ENCODE results near the gene RAD51B.

RAD51B gene

DNA sequence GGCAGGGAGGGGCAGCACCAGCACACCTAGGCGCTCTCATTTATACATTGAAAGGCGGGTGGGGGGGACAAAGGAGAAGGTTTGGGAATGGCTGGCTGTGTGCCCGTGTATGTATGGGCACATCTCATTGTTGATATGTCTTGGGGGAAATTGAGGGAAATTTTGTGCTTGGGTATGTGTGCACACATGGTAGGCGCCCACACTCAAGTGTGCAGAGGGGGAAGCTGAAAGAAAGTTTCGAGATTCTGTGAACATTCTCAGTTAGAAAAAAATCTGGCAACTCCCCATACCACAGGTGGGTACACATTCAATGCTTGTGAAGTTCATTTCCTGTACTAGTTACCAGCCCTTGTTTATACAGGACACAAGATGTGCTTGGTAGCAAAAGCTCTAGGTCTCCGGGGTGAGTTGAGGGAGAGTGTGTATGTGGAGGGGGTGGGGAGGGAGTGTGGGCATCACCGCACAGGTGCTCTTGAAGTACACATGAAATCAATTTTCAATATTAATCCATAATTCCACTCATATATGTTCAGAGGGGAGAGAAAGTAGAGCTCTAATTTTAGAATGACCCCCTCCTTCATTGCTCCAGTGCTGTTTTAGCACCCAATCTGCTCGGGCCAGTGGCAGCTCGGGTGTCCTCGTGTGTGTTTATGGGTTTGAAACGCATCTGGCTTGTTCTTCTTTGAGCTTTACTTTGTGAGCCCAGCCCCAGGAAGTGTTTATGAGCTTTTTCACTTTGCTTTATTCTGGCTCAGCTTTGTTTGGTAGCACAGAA is 687.3 kb downstream of the RAD51B start:
- DNase-seq: peak; percentile 36

DNA sequence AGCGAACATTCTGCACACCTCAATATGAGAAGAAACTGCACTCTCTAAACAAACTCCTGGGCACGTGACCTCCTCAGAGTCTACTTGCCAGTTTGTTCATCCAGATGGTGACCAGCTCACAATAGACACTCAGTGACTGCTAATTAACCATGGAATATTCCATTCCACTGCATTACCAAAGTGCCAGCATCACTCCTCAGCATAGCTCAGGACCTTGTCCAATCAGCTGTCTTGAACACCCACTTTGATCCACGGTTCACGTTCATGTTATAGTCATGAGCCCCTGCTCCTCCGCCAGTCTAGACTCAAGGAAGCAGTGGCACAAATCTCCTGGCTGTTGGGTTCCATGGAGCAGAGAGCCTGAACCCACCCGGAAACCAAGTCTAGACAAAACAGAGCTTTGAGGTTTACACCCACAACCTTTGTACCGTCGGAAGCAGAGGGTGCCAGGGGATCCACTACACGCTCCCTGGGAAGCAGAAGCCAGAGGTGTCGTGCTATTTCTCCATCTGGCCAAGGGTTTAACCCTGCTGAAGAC is 688.0 kb downstream of the RAD51B start:
- peak; percentile 54 for DNase-seq

DNA sequence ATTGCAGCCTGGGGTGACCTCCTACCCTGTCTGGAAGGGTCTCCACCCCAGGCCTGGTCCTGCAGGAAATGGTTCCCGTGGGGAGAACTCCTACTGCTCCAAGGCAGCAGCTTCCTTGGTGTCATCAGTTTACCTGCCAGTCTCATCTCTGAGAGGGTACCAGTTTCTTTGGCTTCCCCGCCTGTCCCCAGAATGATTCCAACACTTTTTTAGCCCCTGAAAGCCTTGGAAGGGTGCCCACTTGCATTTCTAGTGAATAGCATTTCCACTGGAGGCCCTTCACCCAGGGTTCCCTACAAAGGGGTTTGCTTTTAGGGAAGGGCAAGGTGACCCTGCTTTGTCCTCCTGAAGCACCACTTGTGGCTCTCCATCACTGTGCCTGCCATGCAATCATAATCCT is 689.0 kb downstream of the RAD51B start:
- DNase-seq: no peak

DNA sequence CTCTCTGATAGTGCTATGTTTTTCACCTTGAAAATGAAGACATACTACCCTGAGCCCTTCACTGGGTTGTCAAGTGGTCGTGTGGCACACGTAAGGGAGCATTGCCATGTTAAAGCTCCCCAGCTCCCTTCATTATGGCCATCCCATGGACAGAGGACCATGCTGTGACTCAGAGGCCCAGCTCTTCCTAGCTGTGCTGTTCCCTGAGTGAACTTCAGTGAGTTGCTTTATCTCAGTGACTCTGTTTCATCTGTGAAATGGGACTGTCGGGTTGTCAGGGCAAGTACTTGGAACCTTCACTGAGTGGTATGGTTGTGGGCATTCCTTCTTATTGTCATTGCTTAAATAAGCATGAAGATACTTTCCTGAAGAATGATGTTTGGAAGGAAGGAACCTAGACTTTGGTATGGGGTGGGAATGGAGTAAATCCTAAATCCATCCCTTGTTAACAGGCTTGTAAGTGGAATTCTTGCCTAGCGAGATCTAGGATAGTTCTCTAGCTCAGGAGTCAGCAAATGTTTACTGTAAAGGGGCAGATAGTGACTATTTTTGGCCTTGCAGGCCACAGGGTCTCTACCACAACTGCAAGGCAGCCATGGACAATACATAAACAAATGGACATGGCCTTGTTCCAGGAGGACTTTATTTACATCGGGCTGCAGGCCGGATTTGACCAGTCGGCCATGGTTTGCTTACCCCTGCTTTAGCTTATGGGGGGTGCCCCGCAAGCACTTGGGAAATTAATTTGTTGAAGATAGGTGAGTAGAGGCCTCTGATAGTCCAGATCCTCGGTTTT is 689.8 kb downstream of the RAD51B start:
- no peak for DNase-seq

DNA sequence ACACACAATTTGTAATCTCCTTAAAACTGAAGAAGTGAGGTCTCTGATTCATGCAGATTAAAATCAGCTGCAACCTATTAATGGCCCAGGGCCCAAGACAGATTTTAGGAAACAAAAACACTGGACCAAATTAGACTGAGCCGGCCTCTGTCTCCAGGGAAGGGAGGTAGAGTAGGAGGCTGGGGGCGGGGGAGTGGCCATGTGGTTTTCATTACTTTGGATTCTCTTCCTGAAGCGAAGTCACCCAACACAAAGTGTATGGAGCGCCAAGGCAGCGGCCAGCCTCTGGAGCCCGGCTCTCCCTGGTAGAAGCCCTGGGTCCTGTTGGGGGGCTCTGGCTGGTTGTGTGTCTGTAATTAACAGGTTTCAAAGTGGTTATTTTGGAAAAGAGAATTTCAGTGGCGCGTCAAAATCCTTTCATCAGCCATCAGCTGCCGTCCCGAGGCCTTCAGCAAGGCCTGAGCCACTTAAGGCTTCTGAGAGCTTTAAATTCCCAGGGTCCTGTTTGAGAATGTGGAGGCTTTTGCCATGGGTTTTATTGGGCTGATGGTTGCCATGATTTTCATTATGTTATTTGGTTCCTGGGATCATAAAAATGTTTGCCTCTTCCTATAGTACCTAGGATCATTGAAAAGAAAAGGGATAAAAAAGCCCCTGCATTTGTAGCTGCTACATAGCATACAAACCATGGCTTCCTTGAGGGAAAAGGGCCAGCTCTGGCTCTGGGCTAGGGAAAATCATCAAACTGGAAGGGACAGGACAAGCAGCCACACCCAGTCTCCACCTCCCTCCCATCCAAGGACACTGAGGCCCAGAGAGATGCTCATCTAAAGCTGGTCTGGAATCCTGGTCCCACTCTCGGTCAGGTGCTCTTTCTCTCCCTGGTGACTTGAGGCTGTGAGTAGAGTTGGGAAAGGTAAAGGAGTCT is 690.9 kb downstream of the RAD51B start:
- DNase-seq: no peak

DNA sequence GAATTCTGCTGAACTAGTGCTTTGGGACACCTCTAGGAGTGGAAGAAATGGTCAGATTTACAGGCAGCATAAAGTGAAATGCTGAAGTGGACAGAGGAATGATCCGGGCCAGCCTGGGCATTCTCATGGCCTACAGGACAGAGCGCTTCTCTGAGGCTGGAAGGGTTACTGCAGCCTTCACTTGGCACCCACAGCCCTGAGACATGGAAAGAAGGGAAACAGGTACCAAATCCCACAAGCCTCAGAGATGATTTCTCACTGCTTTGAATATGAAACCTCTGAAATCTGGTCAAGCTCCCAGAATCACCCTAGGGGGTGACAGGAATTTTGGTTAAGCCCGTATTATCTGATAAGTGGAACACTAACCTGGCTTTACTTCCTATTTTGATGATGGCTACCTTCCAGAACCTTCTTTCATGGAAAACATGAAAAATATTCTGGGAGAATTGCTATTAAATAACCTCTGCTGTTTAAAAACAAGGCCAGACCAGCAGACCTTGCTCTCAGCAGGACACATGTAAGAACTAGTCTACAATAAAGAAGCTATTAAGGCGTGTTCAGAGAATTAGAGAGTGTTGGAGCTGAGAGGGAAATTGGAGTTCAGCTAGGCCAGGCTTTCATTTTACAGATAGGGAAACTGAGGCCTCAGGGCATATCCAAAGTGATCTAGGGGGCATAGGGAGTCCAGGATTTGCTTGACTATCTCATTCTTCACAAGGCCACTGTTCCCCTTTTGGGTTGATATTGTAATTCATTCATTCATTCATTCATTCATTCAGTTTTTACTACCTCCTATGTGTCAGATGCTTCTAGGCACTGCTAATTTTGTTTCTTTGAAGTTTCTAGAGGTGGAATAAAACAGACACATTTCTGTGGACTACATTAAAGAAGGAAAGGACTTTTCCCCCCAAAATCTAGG is 691.8 kb downstream of the RAD51B start:
- no peak for DNase-seq

DNA sequence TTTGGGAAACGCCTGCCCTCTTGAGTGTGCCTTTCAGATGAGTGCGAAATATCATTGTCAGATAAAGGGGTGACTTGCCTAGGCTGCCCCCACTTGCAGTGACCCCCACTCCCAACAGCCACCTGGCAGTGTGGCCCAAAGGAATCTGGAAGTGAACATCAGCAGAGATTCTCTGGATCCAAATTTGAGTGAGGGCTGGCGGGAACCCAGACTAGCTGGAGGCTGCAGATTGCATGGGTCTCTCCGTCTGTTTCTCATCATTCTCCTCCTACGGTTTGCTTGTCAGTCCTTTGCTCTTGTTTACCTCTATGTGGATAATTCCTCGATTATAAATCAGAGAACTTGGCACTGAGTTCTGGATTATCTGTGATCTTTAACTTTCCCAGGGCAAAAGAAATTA is 692.5 kb downstream of the RAD51B start:
- DNase-seq: no peak

DNA sequence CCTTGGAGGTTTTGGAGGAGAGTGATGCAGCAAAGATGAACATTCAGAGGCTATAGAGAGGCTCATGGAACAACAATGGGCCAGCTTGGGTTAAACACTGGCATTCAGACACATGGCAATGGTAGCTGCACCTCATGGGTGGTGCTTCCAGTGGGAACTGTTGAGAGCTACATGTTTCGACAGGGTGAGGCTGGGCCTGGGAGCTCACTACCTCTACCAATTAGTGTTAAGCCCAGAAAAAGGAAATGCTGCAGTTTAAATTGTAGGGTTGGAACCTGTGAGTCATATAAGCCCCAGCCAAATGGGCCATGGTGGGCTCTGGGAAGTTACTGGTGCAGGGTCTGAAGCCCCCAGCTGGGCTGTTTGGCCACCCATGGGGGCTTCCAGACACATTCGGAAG is 693.6 kb downstream of the RAD51B start:
- no peak for DNase-seq

DNA sequence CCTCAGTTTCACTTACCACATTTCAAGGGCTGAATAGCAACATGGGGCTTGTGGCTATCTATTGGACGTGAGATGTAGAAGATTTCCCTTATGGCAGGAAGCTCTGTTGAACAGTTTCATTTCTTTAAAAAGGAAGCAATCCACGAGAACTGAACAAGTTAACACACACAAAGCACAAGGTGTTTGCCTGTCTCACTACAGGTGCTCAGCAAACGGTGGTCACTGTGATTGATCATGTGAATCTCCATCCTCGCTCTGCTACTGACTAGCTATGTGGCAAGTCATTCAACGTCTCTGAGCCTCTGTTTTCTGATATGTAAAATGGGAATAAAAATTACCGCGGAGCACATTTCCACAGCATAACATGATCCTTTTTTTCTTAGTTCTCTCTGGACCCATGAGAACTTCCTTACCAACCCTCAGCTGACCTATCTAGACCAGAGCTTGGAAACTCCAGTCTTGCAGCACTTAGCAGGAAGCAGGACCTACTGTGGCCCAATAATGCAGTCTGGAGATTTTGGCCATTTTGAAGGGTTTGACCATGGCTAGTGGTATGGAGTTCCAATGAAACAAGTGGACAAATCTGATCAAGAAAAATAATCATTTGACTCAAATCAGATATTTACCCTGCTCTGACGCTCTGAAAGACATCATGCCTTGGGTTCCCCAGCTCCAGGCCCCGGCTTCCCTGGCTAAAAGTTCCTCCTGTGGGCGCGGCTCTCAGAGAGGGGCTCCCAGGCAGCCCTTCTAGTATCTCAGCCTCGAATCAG is 694.4 kb downstream of the RAD51B start:
- DNase-seq: no peak

DNA sequence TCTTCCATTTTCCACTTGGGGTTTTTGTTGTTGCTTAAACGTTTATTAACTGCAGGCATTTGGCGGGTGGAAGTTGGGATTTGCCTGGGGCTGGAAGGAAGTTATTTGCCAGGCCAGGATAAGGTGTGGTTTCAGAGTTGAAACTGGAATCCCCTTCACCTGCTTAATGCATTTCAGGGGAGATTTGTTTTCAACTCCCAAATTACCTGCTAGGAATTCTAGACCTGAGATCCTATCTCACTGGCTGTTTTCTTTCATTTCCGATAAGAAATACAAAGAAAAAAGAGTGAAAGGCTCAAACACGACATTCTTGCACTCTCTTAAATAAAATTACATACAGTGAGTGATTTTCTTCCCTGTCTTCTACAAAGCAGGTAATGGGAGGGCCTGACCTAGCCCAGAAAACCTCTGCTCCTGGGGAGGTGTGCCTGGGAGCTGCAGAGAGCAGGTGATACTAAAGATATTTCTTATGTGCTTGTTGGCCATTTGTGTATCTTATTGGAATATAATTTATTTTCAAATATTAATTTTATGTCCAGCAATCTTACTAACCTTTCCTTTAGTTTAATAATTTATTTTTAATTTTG is 695.1 kb downstream of the RAD51B start:
- no peak for DNase-seq

DNA sequence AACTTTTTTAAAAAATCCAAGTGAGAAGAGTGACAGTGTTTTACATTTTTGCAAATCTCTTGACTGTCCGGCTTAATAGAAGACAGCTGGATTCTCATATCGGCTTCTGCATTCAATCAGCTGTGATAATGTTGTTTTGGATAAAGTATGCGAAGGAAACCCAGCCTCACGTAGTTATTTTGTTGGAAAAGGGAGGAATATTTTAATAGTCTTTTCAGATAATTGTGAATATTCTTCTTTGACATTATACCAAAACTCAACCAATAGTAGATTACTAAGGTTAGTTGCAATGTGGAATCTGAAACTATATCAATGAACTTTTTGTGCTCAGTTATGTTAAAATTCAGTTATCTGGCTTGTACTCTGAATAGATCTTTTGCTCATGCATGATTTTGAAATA is 696.8 kb downstream of the RAD51B start:
- no peak for DNase-seq

DNA sequence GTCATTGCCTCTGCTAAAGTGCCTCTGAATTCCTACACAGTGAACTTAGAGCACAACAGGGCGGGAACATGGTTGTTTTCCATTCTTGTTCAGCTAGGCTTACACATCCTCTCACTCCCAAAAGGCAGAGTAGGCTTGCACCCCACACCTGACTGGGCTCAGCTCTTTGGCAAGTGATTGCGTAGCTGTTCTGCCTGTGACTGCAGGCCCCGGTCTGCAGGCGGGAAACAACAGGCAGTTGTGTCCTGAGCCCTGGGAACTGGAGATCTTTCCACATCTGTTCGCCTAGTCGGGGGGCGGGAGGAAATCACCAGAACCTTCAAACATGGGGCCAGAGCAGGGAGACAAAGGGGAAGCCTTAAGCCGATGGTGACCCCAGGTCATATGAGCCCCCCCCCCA is 698.6 kb downstream of the RAD51B start:
- DNase-seq: no peak

DNA sequence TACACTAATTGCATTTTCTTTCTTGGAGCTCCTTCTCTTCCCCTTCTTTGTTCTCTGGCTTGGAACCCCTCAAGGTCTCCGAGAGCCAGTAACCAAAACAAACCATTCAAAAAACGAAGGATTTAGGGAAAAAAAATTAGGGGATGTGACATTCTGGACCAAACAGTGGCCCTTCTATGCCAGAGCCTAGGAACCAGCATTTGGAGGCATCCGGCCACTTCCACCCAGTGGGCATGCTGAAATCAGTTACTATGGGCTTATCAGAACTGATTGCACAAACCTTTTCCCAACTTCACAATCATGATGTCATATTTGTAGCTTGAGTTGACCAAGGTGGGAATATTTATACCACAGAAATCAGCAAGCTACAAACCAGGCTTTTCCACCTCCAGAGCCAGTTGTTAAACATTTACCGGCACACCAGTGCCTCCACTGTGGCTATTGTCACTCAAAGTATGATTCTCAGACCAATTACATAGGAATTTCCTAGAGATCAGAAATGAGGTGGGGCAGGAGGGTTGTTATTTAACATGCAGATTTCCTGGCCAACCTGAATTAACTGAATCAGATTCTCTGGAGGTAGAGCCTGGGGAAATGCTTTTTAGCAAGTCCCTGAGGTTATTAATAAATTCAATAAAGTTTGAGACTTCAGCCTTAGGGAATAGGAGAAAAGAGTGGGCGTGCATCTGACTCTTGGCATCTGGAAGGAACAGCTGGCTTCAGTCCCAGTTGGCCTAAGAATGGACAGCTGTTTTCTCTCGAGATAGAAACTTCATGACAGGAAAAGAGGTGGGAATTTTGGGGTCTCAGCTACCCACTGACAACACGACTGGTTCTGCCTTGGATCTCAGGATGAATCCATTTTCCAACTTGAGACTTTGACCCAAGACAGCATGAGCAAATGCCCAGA is 699.4 kb downstream of the RAD51B start:
- DNase-seq: no peak

DNA sequence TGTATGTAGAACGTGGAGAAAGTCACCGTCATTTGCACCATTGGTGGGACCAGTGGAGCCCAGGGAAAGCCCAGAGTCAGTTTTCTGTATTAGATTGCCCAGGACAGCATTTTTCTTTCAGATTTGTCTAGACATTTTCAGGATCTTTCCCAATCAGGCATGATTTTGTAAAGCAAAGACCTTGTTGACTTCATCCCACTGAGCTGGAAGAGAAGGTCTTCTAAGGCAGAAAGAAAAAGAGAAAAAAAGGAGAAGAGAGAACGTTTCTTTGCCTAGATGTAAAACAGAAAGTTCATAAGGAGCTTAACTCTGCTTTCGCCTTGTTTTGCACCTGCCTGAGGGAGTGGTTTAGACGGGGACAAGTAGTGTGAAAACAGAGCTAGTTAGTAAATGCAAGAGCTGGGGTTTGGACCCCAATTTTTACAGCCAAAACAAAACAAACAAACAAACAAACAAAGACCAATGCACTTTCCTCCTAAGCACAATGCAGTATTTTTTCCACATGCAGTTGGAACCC is 700.1 kb downstream of the RAD51B start:
- DNase-seq: no peak

DNA sequence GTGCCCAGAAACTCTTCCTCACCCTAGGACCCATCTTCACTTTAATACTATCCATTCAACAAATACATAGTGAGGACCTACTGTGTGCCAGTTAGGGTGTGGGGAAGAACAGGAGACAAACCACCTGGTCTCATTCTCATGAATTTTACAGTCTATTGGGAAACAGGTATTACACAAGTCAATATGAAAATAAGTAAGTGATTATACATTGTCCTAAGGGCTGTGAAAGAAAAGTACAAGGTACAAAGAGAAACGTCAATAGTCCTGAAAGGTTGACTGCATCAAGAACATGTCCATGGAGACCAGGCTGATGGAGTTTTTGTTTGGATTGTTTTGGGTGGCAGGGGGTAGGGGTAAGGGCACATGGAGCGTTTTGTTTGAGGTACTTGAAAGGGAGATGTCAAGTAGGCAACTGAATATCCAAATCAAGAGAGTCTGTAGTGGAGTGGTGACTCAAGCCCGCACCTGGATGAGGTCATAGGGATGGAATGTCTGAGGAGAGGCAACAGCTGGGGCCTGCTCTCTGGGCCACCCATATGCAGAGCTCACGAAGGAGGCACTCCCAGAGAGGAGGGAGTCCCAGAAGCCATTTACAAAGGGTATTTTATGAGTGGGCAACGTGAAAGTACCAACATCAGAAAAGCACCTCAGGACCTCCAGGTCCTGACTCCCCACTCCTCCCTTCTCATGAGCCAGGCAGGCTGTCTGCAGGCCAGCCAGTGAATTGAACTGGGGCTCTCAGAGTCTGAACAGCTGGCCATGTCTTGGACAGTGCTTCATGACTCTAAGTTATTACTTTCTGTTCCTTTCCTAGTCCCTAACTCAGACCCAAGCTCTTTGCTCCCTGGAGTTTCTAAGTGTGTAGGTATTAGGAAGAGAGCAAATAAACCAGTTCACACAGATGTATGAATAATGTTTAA is 701.3 kb downstream of the RAD51B start:
- DNase-seq: no peak

DNA sequence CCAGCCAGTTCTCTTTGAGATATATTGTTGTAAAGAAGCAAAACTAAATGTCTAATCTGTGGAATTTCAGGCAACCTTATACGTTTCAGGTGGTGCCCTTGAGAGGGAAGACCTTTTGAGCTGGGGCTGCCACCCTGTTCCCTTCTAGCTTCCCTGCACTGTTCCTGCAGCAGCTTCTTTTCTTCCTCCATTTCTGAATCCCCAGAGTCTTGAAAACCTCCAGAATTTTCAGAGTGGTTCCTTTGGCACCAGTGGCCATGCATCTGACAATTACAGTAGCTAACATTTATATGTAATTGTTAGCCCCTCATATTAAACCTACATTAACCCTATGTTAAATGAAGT is 702.0 kb downstream of the RAD51B start:
- DNase-seq: no peak

DNA sequence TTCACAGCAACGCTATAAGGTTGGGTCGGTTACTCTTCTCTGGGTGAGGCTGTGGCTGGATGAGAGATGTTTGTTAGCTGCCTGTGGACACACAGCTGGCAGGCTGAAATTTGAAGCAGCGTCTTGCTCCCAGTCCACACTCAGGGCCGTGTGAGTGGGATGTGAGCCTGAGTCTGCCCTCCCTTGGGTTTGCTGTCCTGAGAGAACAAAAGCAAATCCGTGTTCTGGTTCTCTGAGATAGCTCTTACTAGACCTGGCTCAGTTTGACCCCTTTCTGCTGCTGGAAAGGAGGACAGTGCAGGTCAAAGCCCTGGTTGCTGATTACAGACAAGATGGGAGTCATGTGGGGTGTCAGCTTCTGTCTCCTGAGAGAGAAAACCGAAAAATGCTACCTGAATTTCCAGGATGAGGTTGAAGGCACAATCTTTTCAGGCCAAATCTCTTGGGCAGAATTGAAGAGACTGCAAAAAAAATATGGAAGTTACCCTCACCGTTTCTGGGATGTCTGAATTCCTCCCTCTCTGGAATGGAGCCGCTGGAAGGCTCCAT is 702.5 kb downstream of the RAD51B start:
- no peak for DNase-seq
